IMR-90 (cell line): ENCODE measurements around the gene ZNF620. TPM values are rescaled to one million over a fixed set of nuclear protein-coding genes. Genes with fewer than 3 reads are reported as not detected.

Experiments
- ATAC-seq: fragments of 200-7000 bp; cut with Tn5 transposase; 2 replicates; pipeline ENCODE4 v1.9.1; 2020; ENCODE audit warnings: low read depth, mild to moderate bottlenecking, moderate library complexity
- BruUV-seq: library from RNA; stranded (reverse); fragments of 400-500 nt; replicated peaks from 2 replicates; lab custom pipeline; 2021; lab: Mats Ljungman, UMichigan
- CTCF ChIA-PET: fragments of 300-600 bp; formaldehyde crosslinking; extraction: SDS; loops from one replicate; lab custom pipeline; 2021; ENCODE audit warnings: antibody characterized with exemption; lab: Yijun Ruan, JAX
- POLR2A ChIA-PET: fragments of 300-600 bp; sonication (Branson Sonifier 250); formaldehyde crosslinking; loops from one replicate; lab custom pipeline; 2022; ENCODE audit warnings: antibody characterized with exemption; ENCODE audit not compliant: unreplicated experiment; lab: Charles Lee
- DNase-seq: peaks from one replicate; pipeline ENCODE4 v3.0.0; 2013
- H2AFZ ChIP-seq: replicated peaks from 2 replicates; pipeline ENCODE3; 2013; ENCODE audit warnings: low read length, mild to moderate bottlenecking; ENCODE audit not compliant: poor library complexity
- H2AK5ac ChIP-seq: 2 replicates; pipeline ENCODE4 v1.6.1; 2013; ENCODE audit warnings: low read depth, low read length, inconsistent platforms
- H2AK9ac ChIP-seq: replicated peaks from 2 replicates; pipeline ENCODE3; 2013; ENCODE audit warnings: mild to moderate bottlenecking, low read depth, low read length, moderate library complexity; ENCODE audit not compliant: poor library complexity
- H2BK120ac ChIP-seq: 2 replicates; pipeline ENCODE4 v1.6.1; 2013; ENCODE audit warnings: low read depth, low read length, inconsistent platforms
- H2BK15ac ChIP-seq: 3 replicates; pipeline ENCODE4 v1.6.1; 2013; ENCODE audit warnings: low read depth, low read length, inconsistent platforms
- H2BK20ac ChIP-seq: 2 replicates; pipeline ENCODE4 v1.6.1; 2013; ENCODE audit warnings: low read depth, mild to moderate bottlenecking, inconsistent platforms, low read length, moderate library complexity
- H2BK5ac ChIP-seq: 2 replicates; pipeline ENCODE4 v1.6.1; 2013; ENCODE audit warnings: mild to moderate bottlenecking, low read depth, low read length, inconsistent platforms; ENCODE audit not compliant: poor library complexity, severe bottlenecking
- H3K14ac ChIP-seq: replicated peaks from 2 replicates; pipeline ENCODE4 v1.6.1; 2013; ENCODE audit warnings: low read depth, low read length, inconsistent platforms
- H3K18ac ChIP-seq: 2 replicates; pipeline ENCODE4 v1.6.1; 2013; ENCODE audit warnings: low read depth, low read length, control low read depth
- H3K23ac ChIP-seq: 2 replicates; pipeline ENCODE4 v1.6.1; 2013; ENCODE audit warnings: low read depth, low read length, inconsistent platforms
- H3K27ac ChIP-seq: 2 replicates; pipeline ENCODE4 v1.5.1; 2013; ENCODE audit warnings: mild to moderate bottlenecking, control low read depth, low read length; ENCODE audit not compliant: insufficient read depth
- H3K27me3 ChIP-seq: 2 replicates; pipeline ENCODE4 v1.6.1; 2013; ENCODE audit warnings: low read length; ENCODE audit not compliant: control insufficient read depth, insufficient read depth
- H3K36me3 ChIP-seq: 2 replicates; pipeline ENCODE4 v1.6.1; 2013; ENCODE audit warnings: low read length, mixed read lengths; ENCODE audit not compliant: control insufficient read depth, insufficient read depth
- H3K4ac ChIP-seq: 2 replicates; pipeline ENCODE4 v1.6.1; 2013; ENCODE audit warnings: low read depth, low read length, inconsistent platforms
- H3K4me1 ChIP-seq: 2 replicates; pipeline ENCODE4 v1.6.1; 2013; ENCODE audit warnings: low read length, mixed read lengths; ENCODE audit not compliant: control insufficient read depth, insufficient read depth
- H3K4me2 ChIP-seq: 2 replicates; pipeline ENCODE4 v1.6.1; 2013; ENCODE audit warnings: low read depth, mild to moderate bottlenecking, control low read depth, low read length, moderate library complexity
- H3K4me3 ChIP-seq: 2 replicates; pipeline ENCODE4 v1.5.1; 2013; ENCODE audit warnings: low read depth, mild to moderate bottlenecking, control low read depth, low read length, moderate library complexity; ENCODE audit not compliant: insufficient read depth
- H3K56ac ChIP-seq: 2 replicates; pipeline ENCODE4 v1.6.1; 2013; ENCODE audit warnings: low read length, inconsistent platforms; ENCODE audit not compliant: insufficient read depth; ENCODE audit errors: extremely low read depth
- H3K79me1 ChIP-seq, 2 experiments: 2 replicates each; pipeline ENCODE4 v1.6.1; 2013; ENCODE audit warnings: low read length in 2 of 2, inconsistent platforms in 1 of 2, low read depth in 1 of 2
- H3K9ac ChIP-seq: 2 replicates; pipeline ENCODE4 v1.6.1; 2013; ENCODE audit warnings: low read depth, low read length, control low read depth
- H3K9me1 ChIP-seq: 2 replicates; pipeline ENCODE4 v1.6.1; 2013; ENCODE audit warnings: low read length, inconsistent platforms; ENCODE audit not compliant: insufficient read depth
- H3K9me3 ChIP-seq: 2 replicates; pipeline ENCODE4 v1.6.1; 2013; ENCODE audit warnings: low read length; ENCODE audit not compliant: control insufficient read depth, insufficient read depth
- H4K20me1 ChIP-seq: 2 replicates; pipeline ENCODE4 v1.6.1; 2013; ENCODE audit warnings: low read length, inconsistent platforms; ENCODE audit not compliant: insufficient read depth
- H4K5ac ChIP-seq: 2 replicates; pipeline ENCODE4 v1.6.1; 2013; ENCODE audit warnings: mild to moderate bottlenecking, low read depth, low read length, control low read depth
- H4K8ac ChIP-seq, 2 experiments: 2 replicates each; pipeline ENCODE4 v1.6.1; 2013; ENCODE audit warnings: low read depth in 2 of 2, low read length in 2 of 2, control low read depth in 1 of 2, inconsistent platforms in 1 of 2
- H4K91ac ChIP-seq: 2 replicates; pipeline ENCODE4 v1.6.1; 2013; ENCODE audit warnings: low read depth, low read length, inconsistent platforms; ENCODE audit not compliant: insufficient read depth
- RFX5 ChIP-seq: IDR thresholded peaks from 2 replicates; pipeline ENCODE4 v1.8.0; 2012; ENCODE audit warnings: low read depth, mild to moderate bottlenecking, low read length, moderate library complexity
- WGBS, 2 experiments: methylation state at CpG; one replicate each; pipeline versions ENCODE4 v1.1.5 to v1.1.7; 2013; ENCODE audit warnings: missing lambda C conversion rate in 2 of 2; ENCODE audit not compliant: insufficient read length in 1 of 2; ENCODE audit errors: extremely low coverage in 2 of 2; 5-methylcytosine and 5-hydroxymethylcytosine counted together
- dilution Hi-C: fragments of 300-500 bp; cut with HindIII; formaldehyde crosslinking; loops from one replicate; pipeline ENCODE4 v1.14.3; 2018; ENCODE audit warnings: low sequenced_read_pairs; ENCODE audit not compliant: unreplicated experiment
- in situ Hi-C: fragments of 300-500 bp; cut with MboI; formaldehyde crosslinking; loops from 3 replicates; pipeline ENCODE4 v1.14.3; 2019; ENCODE audit warnings: low sequenced_read_pairs, inconsistent platforms, mixed read lengths
- intact Hi-C: fragments of 100-400 bp; cut with micrococcal nuclease; formaldehyde crosslinking; loops from 2 replicates; pipeline ENCODE4 v1.10.0; 2022
- polyA plus RNA-seq, 3 experiments: library from polyadenylated mRNA; depleted of rRNA; stranded (reverse); fragments of >200 nt; gene quantifications; 2 replicates each; pipeline ENCODE4 v1.2.3, GENCODE V29; 2012; ENCODE audit warnings: low replicate concordance in 1 of 3
- total RNA-seq: library from RNA; depleted of rRNA; stranded (reverse); fragments of >200 nt; gene quantifications from 2 replicates; pipeline ENCODE4 v1.2.3, GENCODE V29; 2012

ZNF620 gene
- total and polyA plus RNA-seq, 2 of the 4 experiments (the other 2 are of a cell fraction), result 0.48 to 0.72 TPM

DNA sequence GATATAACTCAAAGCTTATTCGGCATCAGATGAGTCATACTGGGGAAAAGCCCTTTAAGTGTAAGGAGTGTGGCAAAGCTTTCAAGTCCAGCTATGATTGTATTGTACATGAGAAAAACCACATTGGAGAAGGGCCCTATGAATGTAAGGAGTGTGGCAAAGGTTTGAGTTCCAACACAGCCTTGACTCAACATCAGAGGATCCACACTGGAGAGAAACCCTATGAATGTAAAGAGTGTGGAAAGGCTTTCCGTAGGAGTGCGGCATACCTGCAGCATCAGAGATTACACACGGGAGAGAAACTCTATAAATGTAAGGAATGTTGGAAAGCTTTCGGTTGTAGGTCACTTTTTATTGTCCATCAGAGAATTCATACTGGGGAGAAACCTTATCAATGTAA, 26.4 kb downstream of the ZNF620 start:
- Histone ChIP-seq H3K4ac (no peak overlapping the region), H4K5ac (no peak overlapping the region), H3K18ac (no peak overlapping the region), H2AFZ (no peak overlapping the region), H3K23ac (no peak overlapping the region), H3K27ac (no peak overlapping the region), H3K4me1 (no peaks in the 10 kb centered on the region), H3K14ac (no peak overlapping the region), H4K20me1 (no peaks in the 10 kb centered on the region), H2BK120ac (no peak overlapping the region), H3K9me3 (peaks cover 20% of the 10 kb centered on the region), H3K4me3 (no peak overlapping the region), H3K56ac (no peak overlapping the region), H2AK9ac (no peak overlapping the region), H3K36me3 (peaks cover 57% of the 10 kb centered on the region), H3K4me2 (no peak overlapping the region), H3K9ac (no peak overlapping the region), H2BK5ac (no peak overlapping the region), H2BK20ac (no peak overlapping the region), H4K91ac (no peak overlapping the region), H4K8ac (no peak overlapping the region), H3K79me1 (peaks cover 7 to 12% of the 10 kb centered on the region in 2 experiments; a peak in 2 of 4 replicates), H2BK15ac (no peak overlapping the region), H3K9me1 (no peaks in the 10 kb centered on the region), H3K27me3 (no peaks in the 10 kb centered on the region), H2AK5ac (no peak overlapping the region)
- TF ChIP-seq RFX5, result no peak
- ChIA-PET POLR2A (no interaction called here), CTCF (no interaction called here)
- intact Hi-C loops, result no loop called here
- dilution Hi-C loops, result no loop called here
- WGBS, 2 experiments, result no CpG with 5 or more reads among the region's 5 CpGs
- no peak for DNase-seq
- in situ Hi-C loops, result no loop called here
- ATAC-seq, result no peak
- no TSS peak for BruUV-seq
